ENCODE results near the gene CPD. TPM values are rescaled to one million over a fixed set of nuclear protein-coding genes. Genes with fewer than 3 reads are reported as not detected.

CPD gene
- total RNA-seq (10 to 100 TPM; 26.2 to 30.7 TPM), total RNA-seq (60.7 to 503 (median 109) reads per million in 172 experiments)
- polyA plus RNA-seq (2013, experiment 1 of 2): 14.5 TPM
- 13.5 TPM for polyA plus RNA-seq (2013, experiment 2 of 2)

- peaks cover 6% of the 10 kb centered on the region for H3K36me3 Mint-ChIP-seq (ENCODE audit: low read depth)
- ATAC-seq (ENCODE audit: poor library complexity) (peak; percentile 94), DNase-seq (peak; percentile 93 to 99 (median 97))
- H3K4me3 ChIP-seq (ENCODE audit: low read length): peak within 1 kb of the TSS; percentile 78
- H3K9me3 ChIP-seq (ENCODE audit: control insufficient read depth in 1 of 2, insufficient read depth in 1 of 2, low read length in 2 of 2): no peaks in the 10 kb centered on the region
- TF ChIP-seq CTCF (IDR thresholded peaks at IDR 0.05): no peak
- peak within 1 kb of the TSS; percentile 93 for H3K4me3 Mint-ChIP-seq
- no peaks in the 10 kb centered on the region for H3K9me3 Mint-ChIP-seq
- H3K27me3 Mint-ChIP-seq: no peaks in the 10 kb centered on the region
- peaks cover 38% of the 10 kb centered on the region for H3K4me1 ChIP-seq (ENCODE audit: insufficient read depth, low read length)
- CTCF ChIA-PET: interaction anchor here (2.5 kb wide), 1 partner anchor 43 kb away, joined by 12 read pairs; no protein-coding TSS in a partner anchor
- H3K27ac Mint-ChIP-seq: peak within 1 kb of the TSS; percentile 93
- POLR2A ChIA-PET: interaction anchor here (0.6 to 3.5 kb wide), 10 partner anchors 9 to 512 kb away, joined by 3 to 15 read pairs (median 4); partner anchors contain the start of gene SSH2
- no peaks in the 10 kb centered on the region for H3K27me3 ChIP-seq (ENCODE audit: control insufficient read depth in 1 of 2, insufficient read depth in 2 of 2, low read length in 2 of 2)
- peak within 1 kb of the TSS; percentile 82 to 88 for H3K27ac ChIP-seq (ENCODE audit: low read depth in 1 of 2, low read length in 2 of 2)
- H3K36me3 ChIP-seq (ENCODE audit: insufficient read depth, low read length): no peaks in the 10 kb centered on the region
- intact Hi-C loops (cut with DNase I, micrococcal nuclease): loop anchor here (2.0 to 10.0 kb wide), 7 partner anchors 16 to 447 kb away; partner anchors contain the start of genes CRLF3 (in 1 of the 2), GOSR1 (in 1 of the 2), NSRP1 (in 1 of the 2) and SSH2 (in 1 of the 2)
- peaks cover 65% of the 10 kb centered on the region for H3K4me1 Mint-ChIP-seq (ENCODE audit: low read depth)
These were observed at the start of gene CPD for GRCh38 chr17:30378825-30379302. Gene CPD, plus strand, starts transcription at chr17:30378927. Its CDS starts 54 bp downstream, at chr17:30378981.

GRCh38 chr17:30332057-30332542 is 46.6 kb upstream of the CPD start:
- ATAC-seq (ENCODE audit: poor library complexity): peak; percentile 87
- H3K4me3 Mint-ChIP-seq: peak overlapping the region; percentile 72
- Histone ChIP-seq H3K27me3 (ENCODE audit: control insufficient read depth in 1 of 2, insufficient read depth in 2 of 2, low read length in 2 of 2) (no peaks in the 10 kb centered on the region), H3K9me3 (ENCODE audit: control insufficient read depth in 1 of 2, insufficient read depth in 1 of 2, low read length in 2 of 2) (no peaks in the 10 kb centered on the region), H3K27ac (ENCODE audit: low read depth in 1 of 2, low read length in 2 of 2) (peak overlapping the region; percentile 60 to 64), H3K4me3 (ENCODE audit: low read length) (no peak overlapping the region), H3K36me3 (ENCODE audit: insufficient read depth, low read length) (no peaks in the 10 kb centered on the region), H3K4me1 (ENCODE audit: insufficient read depth, low read length) (peaks cover 30% of the 10 kb centered on the region)
- peaks cover 56% of the 10 kb centered on the region for H3K4me1 Mint-ChIP-seq (ENCODE audit: low read depth)
- H3K36me3 Mint-ChIP-seq (ENCODE audit: low read depth): no peaks in the 10 kb centered on the region
- H3K27ac Mint-ChIP-seq: peak overlapping the region; percentile 82
- no peak for TF ChIP-seq CTCF (IDR thresholded peaks at IDR 0.05)
- ChIA-PET CTCF (interaction anchor here (0.7 to 1.4 kb wide), 2 partner anchors 31 to 33 kb away, joined by 3 to 4 read pairs; no protein-coding TSS in a partner anchor), POLR2A (interaction anchor here (0.6 to 2.6 kb wide), 7 partner anchors 9 to 1622 kb away, joined by 3 to 45 read pairs (median 3); partner anchors contain the start of genes BLMH and CPD)
- intact Hi-C loops (cut with DNase I, micrococcal nuclease): loop anchor here in 1 of 2 experiments (1.0 kb wide), 2 partner anchors 9 to 41 kb away; partner anchors contain the start of gene BLMH
- peak in 13 of 14 experiments; percentile 23 to 89 (median 49) for DNase-seq
- H3K9me3 Mint-ChIP-seq: no peaks in the 10 kb centered on the region
- no peaks in the 10 kb centered on the region for H3K27me3 Mint-ChIP-seq

GRCh38 chr17:30333503-30334360 is 45.0 kb upstream of the CPD start, which contains the start of gene TMIGD1:
Gene TMIGD1, minus strand, starts transcription at chr17:30334057. Its CDS starts 1,924 bp downstream, at chr17:30332133.
- CTCF ChIA-PET: interaction anchor here (1.2 kb wide), 1 partner anchor 11 kb away, joined by 5 read pairs; no protein-coding TSS in a partner anchor
- H3K4me3 ChIP-seq (ENCODE audit: low read length): no peak within 1 kb of the TSS
- Mint-ChIP-seq H3K9me3 (no peaks in the 10 kb centered on the region), H3K4me1 (ENCODE audit: low read depth) (peaks cover 52% of the 10 kb centered on the region), H3K27ac (peak within 1 kb of the TSS; percentile 82), H3K27me3 (no peaks in the 10 kb centered on the region), H3K4me3 (peak within 1 kb of the TSS; percentile 72), H3K36me3 (ENCODE audit: low read depth) (no peaks in the 10 kb centered on the region)
- H3K27ac ChIP-seq (ENCODE audit: low read depth in 1 of 2, low read length in 2 of 2): peak within 1 kb of the TSS; percentile 60 to 64
- ATAC-seq (ENCODE audit: poor library complexity) (no peak), DNase-seq (no peak)
- H3K9me3 ChIP-seq (ENCODE audit: control insufficient read depth in 1 of 2, insufficient read depth in 1 of 2, low read length in 2 of 2): no peaks in the 10 kb centered on the region
- TF ChIP-seq CTCF (IDR thresholded peaks at IDR 0.05): no peak
- POLR2A ChIA-PET: interaction anchor here (0.7 to 1.5 kb wide), 4 partner anchors 10 to 152 kb away, joined by 3 to 5 read pairs (median 4); no protein-coding TSS in a partner anchor
- H3K27me3 ChIP-seq (ENCODE audit: control insufficient read depth in 1 of 2, insufficient read depth in 2 of 2, low read length in 2 of 2): no peaks in the 10 kb centered on the region
- intact Hi-C loops (cut with DNase I, micrococcal nuclease): no loop called here
- no peaks in the 10 kb centered on the region for H3K36me3 ChIP-seq (ENCODE audit: insufficient read depth, low read length)
- H3K4me1 ChIP-seq (ENCODE audit: insufficient read depth, low read length): peaks cover 30% of the 10 kb centered on the region

Data from CD4-positive, alpha-beta T cell (primary cell).